GM21360 (cell line): ENCODE measurements around the gene TMEFF2.

Source experiments
- ATAC-seq: cut with Tn5 transposase; IDR thresholded peaks from one replicate; pipeline ENCODE4 v1.9.1; 2021; ENCODE audit warnings: mild to moderate bottlenecking, moderate library complexity; ENCODE audit not compliant: unreplicated experiment

Gene TMEFF2

GRCh38 chr2:192194866-192195547, at the start of gene TMEFF2:
Gene TMEFF2, minus strand, starts transcription at chr2:192194933. Its CDS starts 409 bp downstream, at chr2:192194524.
- peak; percentile 56 for ATAC-seq

GRCh38 chr2:192243488-192243887, 48.8 kb upstream of the TMEFF2 start:
- no peak for ATAC-seq

GRCh38 chr2:192236136-192236535, 41.4 kb upstream of the TMEFF2 start:
- ATAC-seq: no peak

- ATAC-seq: no peak
These were observed 36.2 kb upstream of the TMEFF2 start for GRCh38 chr2:192230889-192231453.

GRCh38 chr2:192228685-192229084, 34.0 kb upstream of the TMEFF2 start:
- ATAC-seq: no peak

- no peak for ATAC-seq
These were observed 24.2 kb upstream of the TMEFF2 start for GRCh38 chr2:192218970-192219369.

- ATAC-seq: no peak
These were observed 23.6 kb upstream of the TMEFF2 start for GRCh38 chr2:192218377-192218776.

- ATAC-seq: no peak
These were observed 21.6 kb upstream of the TMEFF2 start for GRCh38 chr2:192216336-192216735.

GRCh38 chr2:192215096-192215877, 20.6 kb upstream of the TMEFF2 start:
- ATAC-seq: no peak

GRCh38 chr2:192208848-192209247, 14.1 kb upstream of the TMEFF2 start:
- ATAC-seq: no peak

GRCh38 chr2:192206399-192206798, 11.7 kb upstream of the TMEFF2 start:
- no peak for ATAC-seq

GRCh38 chr2:192203876-192204275, 9.1 kb upstream of the TMEFF2 start:
- ATAC-seq: no peak

GRCh38 chr2:192202373-192202772, 7.6 kb upstream of the TMEFF2 start:
- no peak for ATAC-seq

GRCh38 chr2:192201116-192201515, 6.4 kb upstream of the TMEFF2 start:
- no peak for ATAC-seq

- no peak for ATAC-seq
These were observed 2.6 kb upstream of the TMEFF2 start for GRCh38 chr2:192197357-192197756.

- no peak for ATAC-seq
These were observed 1.9 kb upstream of the TMEFF2 start for GRCh38 chr2:192196421-192197194.

GRCh38 chr2:192195548-192196418, 1.1 kb upstream of the TMEFF2 start:
- ATAC-seq: peak; percentile 9

- ATAC-seq: peak; percentile 32
These were observed 368 bp downstream of the TMEFF2 start for GRCh38 chr2:192194265-192194865.

GRCh38 chr2:192190474-192190873, 4.3 kb downstream of the TMEFF2 start:
- no peak for ATAC-seq

- ATAC-seq: no peak
These were observed 7.9 kb downstream of the TMEFF2 start for GRCh38 chr2:192186806-192187205.
